K562 (cell line): Measurements from ENCODE around the gene SMG6. TPM values are rescaled to one million over a fixed set of nuclear protein-coding genes. Genes with fewer than 3 reads are reported as not detected.

Experiments used
- FIP1L1 ChIP-seq: fragments of 200-400 bp; formaldehyde crosslinking; IDR thresholded peaks from 2 replicates; pipeline ENCODE4 v1.6.1; 2018; ENCODE audit warnings: mild to moderate bottlenecking, low read depth, low read length; ENCODE audit not compliant: poor library complexity, severe bottlenecking
- FOXJ2 ChIP-seq: fragments of 200-800 bp; sonication (Bioruptor generic); IDR thresholded peaks from 2 replicates; pipeline ENCODE4 v1.6.1; 2016; ENCODE audit warnings: missing genetic modification characterization, missing compliant biosample characterization
- MAFK ChIP-seq: IDR thresholded peaks from 2 replicates; pipeline ENCODE4 v1.6.1; 2011; ENCODE audit warnings: low read length, improper control_type of control experiment
- MED1 ChIP-seq: sonication (generic); formaldehyde crosslinking; IDR thresholded peaks from 2 replicates; pipeline ENCODE4 v1.8.1; 2023; ENCODE audit warnings: missing genetic modification reagents, borderline replicate concordance
- THRAP3 ChIP-seq: fragments of 450-650 bp; IDR thresholded peaks from 2 replicates; pipeline ENCODE4 v1.6.1; 2016; ENCODE audit warnings: mild to moderate bottlenecking, inconsistent platforms, borderline replicate concordance
- ZBTB40 ChIP-seq, 2 experiments: fragments of 450-650 bp in 1 of 2; sonication (generic) in 1 of 2; formaldehyde crosslinking in 1 of 2; IDR thresholded peaks; 2 replicates each; pipeline versions ENCODE4 v1.7.1 to v1.9.0; 2016 to 2022; ENCODE audit warnings: inconsistent platforms in 1 of 2, mild to moderate bottlenecking in 1 of 2, missing genetic modification reagents in 1 of 2
- ZEB2 ChIP-seq: fragments of 450-650 bp; IDR thresholded peaks from 2 replicates; pipeline ENCODE4 v1.6.1; 2016
- ZNF699 ChIP-seq: fragments of 250-450 bp; sonication (Bioruptor Pico); IDR thresholded peaks from 2 replicates; pipeline ENCODE4 v1.8.0; 2021; ENCODE audit warnings: mild to moderate bottlenecking, moderate library complexity; ENCODE audit not compliant: insufficient replicate concordance
- polyA plus RNA-seq, 8 experiments: library from polyadenylated mRNA; depleted of rRNA in 4 of 8; stranded (reverse) in 5 of 8; unstranded in 3 of 8; fragments of >200 nt; fragmentation: Nextera tagmentation in 2 of 8; fragmentation: Illumina TruSeq in 1 of 8; extraction: Ambion mirVana in 2 of 8; extraction: Trizol in 1 of 8; gene quantifications; 2 replicates each; pipeline versions ENCODE4 v1.2.1 to v1.2.3, GENCODE V29; 2011 to 2014; ENCODE audit warnings: inconsistent platforms in 1 of 8, missing spikeins in 1 of 8
- total RNA-seq, 7 experiments: library from RNA; depleted of rRNA in 6 of 7; stranded (reverse); fragments of >200 nt in 6 of 7; fragmentation: Illumina TruSeq in 2 of 7; extraction: Trizol in 2 of 7; gene quantifications; 2 replicates each; pipeline versions ENCODE4 v1.2.1 to v1.2.3, GENCODE V29; 2011 to 2021; ENCODE audit warnings: low replicate concordance in 1 of 7
- TF ChIP-seq, protein P1 (sequence below): fragments of 450-650 bp; IDR thresholded peaks from 2 replicates; pipeline ENCODE4 v1.6.1; 2016; ENCODE audit warnings: mild to moderate bottlenecking
- TF ChIP-seq, protein P2 (sequence below), 2 experiments: IDR thresholded peaks; 2 replicates each; pipeline ENCODE4 v1.6.1; 2011; ENCODE audit warnings: borderline replicate concordance in 1 of 2, control low read depth in 1 of 2, low read depth in 1 of 2, low read length in 1 of 2, mild to moderate bottlenecking in 1 of 2, mixed read lengths in 1 of 2, moderate library complexity in 1 of 2; ENCODE audit not compliant: insufficient read depth in 1 of 2, insufficient read length in 1 of 2, poor library complexity in 1 of 2, severe bottlenecking in 1 of 2; ENCODE audit errors: extremely low read depth in 1 of 2

SMG6 gene
- total and polyA plus RNA-seq, 9 of the 15 experiments (the other 6 are each of a cell fraction or from before 2014, with no cell fraction given), result 0.44 to 13.9 (median 6.0) TPM

- TF ChIP-seq, protein P1, sequence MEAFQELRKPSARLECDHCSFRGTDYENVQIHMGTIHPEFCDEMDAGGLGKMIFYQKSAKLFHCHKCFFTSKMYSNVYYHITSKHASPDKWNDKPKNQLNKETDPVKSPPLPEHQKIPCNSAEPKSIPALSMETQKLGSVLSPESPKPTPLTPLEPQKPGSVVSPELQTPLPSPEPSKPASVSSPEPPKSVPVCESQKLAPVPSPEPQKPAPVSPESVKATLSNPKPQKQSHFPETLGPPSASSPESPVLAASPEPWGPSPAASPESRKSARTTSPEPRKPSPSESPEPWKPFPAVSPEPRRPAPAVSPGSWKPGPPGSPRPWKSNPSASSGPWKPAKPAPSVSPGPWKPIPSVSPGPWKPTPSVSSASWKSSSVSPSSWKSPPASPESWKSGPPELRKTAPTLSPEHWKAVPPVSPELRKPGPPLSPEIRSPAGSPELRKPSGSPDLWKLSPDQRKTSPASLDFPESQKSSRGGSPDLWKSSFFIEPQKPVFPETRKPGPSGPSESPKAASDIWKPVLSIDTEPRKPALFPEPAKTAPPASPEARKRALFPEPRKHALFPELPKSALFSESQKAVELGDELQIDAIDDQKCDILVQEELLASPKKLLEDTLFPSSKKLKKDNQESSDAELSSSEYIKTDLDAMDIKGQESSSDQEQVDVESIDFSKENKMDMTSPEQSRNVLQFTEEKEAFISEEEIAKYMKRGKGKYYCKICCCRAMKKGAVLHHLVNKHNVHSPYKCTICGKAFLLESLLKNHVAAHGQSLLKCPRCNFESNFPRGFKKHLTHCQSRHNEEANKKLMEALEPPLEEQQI, result no peak
- TF ChIP-seq ZNF699 (CRISPR knock-in tag) (no peak), FIP1L1 (peak; percentile 81), THRAP3 (no peak), ZBTB40 (IDR thresholded peaks at IDR 0.05) (peak; percentile 98), ZBTB40 (CRISPR knock-in tag; IDR thresholded peaks at IDR 0.05) (no peak), MAFK (no peak), ZEB2 (no peak), MED1 (CRISPR knock-in tag) (no peak), FOXJ2 (tag) (0 out of 2 replicates have a peak, but pooled peaks have one; percentile 52)
- TF ChIP-seq, protein P2, sequence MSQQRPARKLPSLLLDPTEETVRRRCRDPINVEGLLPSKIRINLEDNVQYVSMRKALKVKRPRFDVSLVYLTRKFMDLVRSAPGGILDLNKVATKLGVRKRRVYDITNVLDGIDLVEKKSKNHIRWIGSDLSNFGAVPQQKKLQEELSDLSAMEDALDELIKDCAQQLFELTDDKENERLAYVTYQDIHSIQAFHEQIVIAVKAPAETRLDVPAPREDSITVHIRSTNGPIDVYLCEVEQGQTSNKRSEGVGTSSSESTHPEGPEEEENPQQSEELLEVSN (IDR thresholded peaks at IDR 0.05; ENCODE audit: borderline replicate concordance in 1 of 2, extremely low read depth in 1 of 2, insufficient read depth in 1 of 2, insufficient read length in 1 of 2, low read depth in 1 of 2, low read length in 1 of 2, poor library complexity in 1 of 2, severe bottlenecking in 1 of 2), result no peak
Observed at GRCh38 chr17:2041561-2042389, 261.8 kb downstream of the SMG6 start, which contains the start of gene OVCA2 (continued).
